Sigmoid colon (tissue), 4 donors: Measurements from ENCODE around the gene AP3S1.

ENCODE experiments used
- CTCF ChIP-seq, 4 experiments: fragments of 450-650 bp in 3 of 4; fragments of 200-600 bp in 1 of 4; IDR thresholded peaks; one replicate each; pipeline ENCODE4 v1.5.1; 2016 to 2019; ENCODE audit warnings: antibody characterized with exemption in 4 of 4, mild to moderate bottlenecking in 3 of 4, moderate library complexity in 2 of 4
- EP300 ChIP-seq, 4 donors: sonication (generic); formaldehyde crosslinking; IDR thresholded peaks; one replicate each; pipeline ENCODE4 v1.6.1; 2017; ENCODE audit warnings: antibody characterized with exemption in 4 of 4
- POLR2A ChIP-seq, 2 donors: fragments of 450-650 bp; IDR thresholded peaks; one replicate each; pipeline ENCODE4 v1.6.1; 2016; ENCODE audit warnings: antibody characterized with exemption in 2 of 2, mild to moderate bottlenecking in 2 of 2, moderate library complexity in 2 of 2
- POLR2AphosphoS5 ChIP-seq, 4 donors: sonication (generic); formaldehyde crosslinking; IDR thresholded peaks; one replicate each; pipeline ENCODE4 v1.6.1; 2017; ENCODE audit warnings: antibody characterized with exemption in 4 of 4

- TF ChIP-seq CTCF (IDR thresholded peaks at IDR 0.05): no peak
- no peak for TF ChIP-seq POLR2AphosphoS5 (IDR thresholded peaks at IDR 0.05)
- no peak for TF ChIP-seq POLR2A (IDR thresholded peaks at IDR 0.05)
- no peak for TF ChIP-seq EP300 (IDR thresholded peaks at IDR 0.05)
These were observed 17.6 kb downstream of the AP3S1 start for GRCh38 chr5:115859378-115859777.
